ENCODE data around the gene TF. TPM values are rescaled to one million over a fixed set of nuclear protein-coding genes. Genes with fewer than 3 reads are reported as not detected.

Gene TF
- polyA plus RNA-seq, 1 of the 3 experiments (the other 2 are of a cell fraction): 0.08 TPM

DNA sequence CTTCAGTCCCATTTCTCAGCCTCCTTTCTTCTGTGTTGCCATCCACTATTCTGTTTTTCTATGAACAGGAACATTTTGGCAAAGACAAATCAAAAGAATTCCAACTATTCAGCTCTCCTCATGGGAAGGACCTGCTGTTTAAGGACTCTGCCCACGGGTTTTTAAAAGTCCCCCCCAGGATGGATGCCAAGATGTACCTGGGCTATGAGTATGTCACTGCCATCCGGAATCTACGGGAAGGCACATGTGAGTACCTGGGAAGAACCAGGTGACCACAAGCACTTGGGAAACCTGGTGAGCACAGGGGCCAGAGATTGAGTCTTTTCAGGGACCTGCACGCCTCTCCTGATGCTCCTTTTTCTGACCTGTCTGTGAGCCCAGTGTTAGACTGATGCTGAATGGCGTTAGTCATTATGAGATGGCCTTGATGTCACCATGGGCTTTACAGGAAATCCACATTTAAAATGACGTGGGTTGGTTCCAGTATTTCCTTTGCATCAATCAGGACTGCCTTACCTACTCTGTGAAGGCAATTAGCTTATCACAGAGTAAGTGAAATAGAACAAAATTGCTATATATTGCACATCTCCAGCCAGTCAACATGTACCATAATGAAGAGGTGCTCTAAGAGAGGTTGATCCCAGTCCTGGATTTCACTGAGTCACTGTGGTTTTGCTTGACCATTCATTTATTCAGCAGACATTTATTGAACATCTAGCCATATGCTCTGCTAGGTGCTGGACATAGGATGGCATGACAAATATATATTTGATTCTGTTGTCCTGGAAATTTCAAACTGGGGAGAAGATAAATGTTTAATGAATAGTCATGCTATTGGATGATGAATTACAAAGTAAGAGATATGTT lies 11.7 kb downstream of the TF start (continued):
- TF ChIP-seq NRF1 (IDR thresholded peaks at IDR 0.05; ENCODE audit: low read depth, low read length) (no peak), RXRA (IDR thresholded peaks at IDR 0.05; ENCODE audit: borderline replicate concordance, low read depth) (no peak)

DNA sequence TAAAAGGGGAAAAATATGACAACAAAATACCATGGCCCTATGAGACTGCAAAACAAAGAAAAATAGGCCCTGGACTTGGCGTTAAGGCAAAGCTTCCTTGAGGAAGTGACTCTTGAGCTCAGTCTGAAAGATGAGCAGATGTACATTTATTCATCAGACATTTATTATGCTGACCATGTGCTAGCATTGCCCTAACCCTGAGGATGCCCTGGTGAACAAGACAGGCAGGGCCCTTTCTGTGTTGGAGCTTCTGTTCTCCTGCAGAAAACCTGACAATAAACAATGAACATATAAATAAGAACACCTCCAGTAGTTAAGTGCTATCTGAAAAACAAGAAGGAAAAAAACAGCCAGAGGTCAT lies 12.4 kb downstream of the TF start:
- ChIA-PET CTCF (no interaction called here), POLR2A (no interaction called here)
- Histone ChIP-seq H3K9me3 (no peaks in the 10 kb centered on the region), H3K4me3 (ENCODE audit: low read depth in 2 of 2, low read length in 1 of 2) (no peak overlapping the region), H3K9ac (no peak overlapping the region), H3K36me3 (replicated peaks in 1 of 2; ENCODE audit: control insufficient read depth in 1 of 2, insufficient read depth in 2 of 2, low read length in 1 of 2) (no peaks in the 10 kb centered on the region), H3K9me2 (no peaks in the 10 kb centered on the region), H3F3A (replicated peaks; ENCODE audit: insufficient read depth) (no peaks in the 10 kb centered on the region), H3K27ac (ENCODE audit: low read depth in 2 of 2, low read length in 1 of 2) (no peak overlapping the region), H4K20me1 (ENCODE audit: insufficient read depth) (no peaks in the 10 kb centered on the region), H3K79me2 (ENCODE audit: insufficient read depth) (no peaks in the 10 kb centered on the region), H2AFZ (ENCODE audit: low read depth) (no peak overlapping the region), H3K4me2 (no peak overlapping the region), H3K27me3 (ENCODE audit: insufficient read depth) (no peaks in the 10 kb centered on the region; the same call in 1 of the 2 replicates), H3K4me1 (ENCODE audit: control insufficient read depth in 1 of 2, insufficient read depth in 2 of 2, low read depth in 1 of 2, low read length in 1 of 2) (no peaks in the 10 kb centered on the region)
- no peak for DNase-seq
- TF ChIP-seq FOXM1 (IDR thresholded peaks at IDR 0.05; ENCODE audit: low read depth): no peak
- 38% methylated on average over 1 of the region's 1 CpG for WGBS (ENCODE audit: low lambda C conversion rate)

DNA sequence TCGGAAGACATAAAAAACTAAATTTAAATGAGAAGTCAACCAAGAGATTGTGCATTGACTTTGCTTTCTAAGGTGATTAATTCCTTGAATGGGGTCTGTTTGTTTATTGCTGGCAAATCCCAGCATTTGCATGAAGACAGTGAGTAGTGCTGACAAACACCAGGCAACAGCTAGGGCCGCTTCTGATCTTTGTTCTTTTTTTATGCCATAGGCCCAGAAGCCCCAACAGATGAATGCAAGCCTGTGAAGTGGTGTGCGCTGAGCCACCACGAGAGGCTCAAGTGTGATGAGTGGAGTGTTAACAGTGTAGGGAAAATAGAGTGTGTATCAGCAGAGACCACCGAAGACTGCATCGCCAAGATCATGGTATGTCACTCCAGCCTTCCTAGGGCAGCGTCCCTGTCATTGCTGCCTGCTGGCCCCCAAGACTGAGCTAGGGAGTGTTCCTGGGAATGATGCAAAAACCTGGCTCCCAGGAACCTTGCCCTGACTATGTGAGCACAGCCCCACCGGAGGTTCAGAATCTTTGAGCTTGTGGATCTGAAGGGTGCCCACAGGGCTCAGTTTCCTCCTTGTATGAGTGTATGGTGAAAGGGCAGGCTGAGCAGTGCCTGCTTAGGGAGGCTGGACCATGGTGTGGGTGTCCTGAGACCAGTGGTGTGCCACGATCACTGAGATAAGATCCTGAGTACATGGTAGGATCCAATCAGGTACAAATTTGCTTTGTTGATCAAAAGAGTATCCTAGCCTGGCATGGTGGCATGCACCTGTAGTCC lies 13.0 kb downstream of the TF start:
- Histone ChIP-seq H3K36me3 (replicated peaks in 1 of 2; ENCODE audit: control insufficient read depth in 1 of 2, insufficient read depth in 2 of 2, low read length in 1 of 2) (no peaks in the 10 kb centered on the region), H3K4me2 (no peak overlapping the region), H3K4me1 (ENCODE audit: control insufficient read depth in 1 of 2, insufficient read depth in 2 of 2, low read depth in 1 of 2, low read length in 1 of 2) (peaks cover 0 to 2% of the 10 kb centered on the region in 2 experiments; a peak in 1 of 4 replicates), H3K9me2 (no peaks in the 10 kb centered on the region), H3K27ac (ENCODE audit: low read depth in 2 of 2, low read length in 1 of 2) (no peak overlapping the region), H2AFZ (ENCODE audit: low read depth) (no peak overlapping the region), H3F3A (replicated peaks; ENCODE audit: insufficient read depth) (no peaks in the 10 kb centered on the region), H4K20me1 (ENCODE audit: insufficient read depth) (no peaks in the 10 kb centered on the region), H3K9me3 (no peaks in the 10 kb centered on the region), H3K79me2 (ENCODE audit: insufficient read depth) (no peaks in the 10 kb centered on the region), H3K27me3 (ENCODE audit: insufficient read depth) (no peaks in the 10 kb centered on the region; the same call in 1 of the 2 replicates), H3K4me3 (ENCODE audit: low read depth in 2 of 2, low read length in 1 of 2) (no peak overlapping the region), H3K9ac (no peak overlapping the region)
- ChIA-PET CTCF (no interaction called here), POLR2A (no interaction called here)
- no peak for DNase-seq
- 50% methylated on average over 8 of the region's 9 CpGs for WGBS (ENCODE audit: low lambda C conversion rate)
- TF ChIP-seq, protein P1, sequence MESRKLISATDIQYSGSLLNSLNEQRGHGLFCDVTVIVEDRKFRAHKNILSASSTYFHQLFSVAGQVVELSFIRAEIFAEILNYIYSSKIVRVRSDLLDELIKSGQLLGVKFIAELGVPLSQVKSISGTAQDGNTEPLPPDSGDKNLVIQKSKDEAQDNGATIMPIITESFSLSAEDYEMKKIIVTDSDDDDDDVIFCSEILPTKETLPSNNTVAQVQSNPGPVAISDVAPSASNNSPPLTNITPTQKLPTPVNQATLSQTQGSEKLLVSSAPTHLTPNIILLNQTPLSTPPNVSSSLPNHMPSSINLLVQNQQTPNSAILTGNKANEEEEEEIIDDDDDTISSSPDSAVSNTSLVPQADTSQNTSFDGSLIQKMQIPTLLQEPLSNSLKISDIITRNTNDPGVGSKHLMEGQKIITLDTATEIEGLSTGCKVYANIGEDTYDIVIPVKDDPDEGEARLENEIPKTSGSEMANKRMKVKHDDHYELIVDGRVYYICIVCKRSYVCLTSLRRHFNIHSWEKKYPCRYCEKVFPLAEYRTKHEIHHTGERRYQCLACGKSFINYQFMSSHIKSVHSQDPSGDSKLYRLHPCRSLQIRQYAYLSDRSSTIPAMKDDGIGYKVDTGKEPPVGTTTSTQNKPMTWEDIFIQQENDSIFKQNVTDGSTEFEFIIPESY (IDR thresholded peaks at IDR 0.05; ENCODE audit: borderline replicate concordance, low read depth): no peak
- TF ChIP-seq TEAD4 (IDR thresholded peaks at IDR 0.05; ENCODE audit: borderline replicate concordance, insufficient read depth) (no peak), EZH2phosphoT487 (IDR thresholded peaks at IDR 0.05; ENCODE audit: borderline replicate concordance, low read depth) (no peak), RFX5 (IDR thresholded peaks at IDR 0.05; ENCODE audit: low read length) (no peak)
- TF ChIP-seq, protein P2, sequence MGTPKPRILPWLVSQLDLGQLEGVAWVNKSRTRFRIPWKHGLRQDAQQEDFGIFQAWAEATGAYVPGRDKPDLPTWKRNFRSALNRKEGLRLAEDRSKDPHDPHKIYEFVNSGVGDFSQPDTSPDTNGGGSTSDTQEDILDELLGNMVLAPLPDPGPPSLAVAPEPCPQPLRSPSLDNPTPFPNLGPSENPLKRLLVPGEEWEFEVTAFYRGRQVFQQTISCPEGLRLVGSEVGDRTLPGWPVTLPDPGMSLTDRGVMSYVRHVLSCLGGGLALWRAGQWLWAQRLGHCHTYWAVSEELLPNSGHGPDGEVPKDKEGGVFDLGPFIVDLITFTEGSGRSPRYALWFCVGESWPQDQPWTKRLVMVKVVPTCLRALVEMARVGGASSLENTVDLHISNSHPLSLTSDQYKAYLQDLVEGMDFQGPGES (IDR thresholded peaks at IDR 0.05; ENCODE audit: low read depth, low read length): no peak
